Esophagus (tissue), 2 donors: Measurements from ENCODE around the gene MSGN1. TPM values are rescaled to one million over a fixed set of nuclear protein-coding genes. Genes with fewer than 3 reads are reported as not detected.

ENCODE experiments used
- H3K27ac ChIP-seq, 2 donors: one replicate each; pipeline ENCODE4 v1.5.1; 2013; ENCODE audit warnings: low read depth in 2 of 2, mild to moderate bottlenecking in 2 of 2, inconsistent platforms in 1 of 2, low read length in 1 of 2, moderate library complexity in 1 of 2
- H3K27me3 ChIP-seq, 2 donors: one replicate each; pipeline ENCODE4 v1.6.1; 2013; ENCODE audit warnings: low read length in 2 of 2, control low read depth in 1 of 2, mild to moderate bottlenecking in 1 of 2; ENCODE audit not compliant: insufficient read depth in 2 of 2, control insufficient read depth in 1 of 2
- H3K36me3 ChIP-seq, 2 donors: one replicate each; pipeline ENCODE4 v1.6.1; 2013; ENCODE audit warnings: low read length in 1 of 2; ENCODE audit not compliant: control insufficient read depth in 2 of 2, insufficient read depth in 2 of 2
- H3K4me1 ChIP-seq, 2 donors: one replicate each; pipeline ENCODE4 v1.6.1; 2013; ENCODE audit warnings: low read length in 1 of 2; ENCODE audit not compliant: control insufficient read depth in 2 of 2, insufficient read depth in 2 of 2
- H3K4me3 ChIP-seq, 2 donors: one replicate each; pipeline ENCODE4 v1.5.1; 2013; ENCODE audit warnings: low read length in 2 of 2, mild to moderate bottlenecking in 2 of 2, low read depth in 1 of 2, moderate library complexity in 1 of 2
- H3K9me3 ChIP-seq, 2 donors: one replicate each; pipeline ENCODE4 v1.6.1; 2013; ENCODE audit warnings: mild to moderate bottlenecking in 2 of 2, low read depth in 1 of 2, low read length in 1 of 2, moderate library complexity in 1 of 2; ENCODE audit not compliant: control insufficient read depth in 2 of 2, insufficient read depth in 1 of 2
- WGBS, 2 donors: extraction: QIAGEN DNeasy Blood & Tissue Kit; methylation state at CpG; one replicate each; pipeline ENCODE4 v1.1.7; 2013; 5-methylcytosine and 5-hydroxymethylcytosine counted together
- polyA plus RNA-seq, 2 donors: library from polyadenylated mRNA; stranded (reverse); fragments of 200-250 nt; gene quantifications; one replicate each; pipeline ENCODE4 v1.2.3, GENCODE V29; 2013
- donor health status: healthy with polysubstance abuse.
- donor health status: Bipolar disorder and iron deficiency.

The MSGN1 gene
- polyA plus RNA-seq, 2 donors = 0.16 to 0.31 TPM

DNA sequence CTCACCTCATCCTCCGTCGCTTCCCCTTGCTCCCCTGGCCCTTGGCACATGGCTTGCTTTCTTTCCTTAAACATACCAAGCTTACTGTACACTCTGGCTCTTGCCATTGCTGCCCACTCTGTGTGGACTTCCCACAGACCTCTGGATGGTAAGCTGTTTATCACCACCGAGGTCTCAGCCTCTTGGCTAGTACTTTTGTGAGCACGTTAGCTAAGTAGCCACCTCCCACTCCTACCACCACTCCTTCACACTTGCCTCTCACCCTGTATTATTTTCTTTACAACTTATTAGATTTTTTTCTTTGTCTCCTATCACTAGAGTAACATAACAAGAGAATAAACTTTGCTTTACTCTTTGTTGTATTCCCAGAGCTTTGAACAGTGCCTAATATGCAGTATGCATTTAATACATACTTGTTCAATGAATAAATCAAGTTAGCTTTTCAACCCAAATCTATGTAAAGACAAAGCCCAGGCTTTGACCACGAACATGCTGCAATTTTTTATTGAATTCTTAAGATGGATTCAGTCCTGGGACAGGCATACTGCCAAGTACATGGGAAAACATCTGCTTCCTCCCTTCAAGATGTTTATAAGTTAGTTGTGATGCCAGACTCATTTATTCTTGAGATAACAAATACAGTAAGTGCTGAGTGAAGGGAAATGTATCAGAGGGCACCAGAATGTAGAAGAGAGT, 25.0 kb upstream of the MSGN1 start:
- H3K36me3 ChIP-seq = no peaks in the 10 kb centered on the region
- H3K9me3 ChIP-seq = no peaks in the 10 kb centered on the region
- no peak overlapping the region for H3K4me3 ChIP-seq
- H3K27me3 ChIP-seq = no peaks in the 10 kb centered on the region
- no peak overlapping the region for H3K27ac ChIP-seq
- H3K4me1 ChIP-seq = peaks cover 0 to 2% of the 10 kb centered on the region in 2 donors
- WGBS, 2 donors = 35 to 43% methylated on average over 5 of the region's 5 CpGs

DNA sequence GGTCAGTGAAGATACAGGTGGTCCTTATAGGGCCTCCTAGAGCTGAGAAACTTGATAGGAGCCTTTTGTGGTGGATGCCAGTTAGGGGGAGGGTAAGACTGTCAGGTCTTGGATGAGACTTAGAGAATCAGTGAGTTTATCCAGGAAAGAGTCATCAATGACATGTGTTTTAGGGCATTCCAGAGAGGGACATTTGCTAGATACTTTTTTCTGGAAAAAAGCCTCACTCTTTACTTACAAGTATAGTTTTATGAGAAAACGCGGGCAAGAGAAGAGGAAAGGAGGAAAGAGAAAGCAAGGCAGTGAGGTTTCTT, 24.5 kb upstream of the MSGN1 start:
- Histone ChIP-seq H3K27ac (no peak overlapping the region), H3K27me3 (no peaks in the 10 kb centered on the region), H3K4me3 (no peak overlapping the region), H3K4me1 (peaks cover 0 to 2% of the 10 kb centered on the region in 2 donors), H3K36me3 (no peaks in the 10 kb centered on the region), H3K9me3 (no peaks in the 10 kb centered on the region)
- WGBS, 2 donors = 67 to 72% methylated on average over 2 of the region's 2 CpGs

DNA sequence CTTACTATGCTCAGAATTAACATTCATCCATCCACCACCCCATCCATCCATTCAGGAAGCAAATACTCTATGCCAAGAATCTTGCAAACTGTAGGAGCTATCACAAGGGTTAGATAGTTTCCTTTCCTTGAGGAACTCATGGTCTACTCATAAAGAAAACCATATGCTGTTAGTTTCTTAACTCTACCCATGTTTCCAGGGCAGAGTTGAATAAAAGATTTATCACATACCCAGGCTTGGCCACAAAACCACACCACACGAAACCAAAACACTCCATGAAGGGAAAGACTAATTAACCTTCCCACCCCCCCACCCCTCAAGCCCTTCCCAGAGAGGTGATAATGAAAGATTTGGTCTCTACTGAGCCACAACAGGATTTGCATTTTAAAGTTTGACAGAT, 23.7 kb upstream of the MSGN1 start:
- H3K36me3 ChIP-seq = no peaks in the 10 kb centered on the region
- no peak overlapping the region for H3K27ac ChIP-seq
- H3K9me3 ChIP-seq = no peaks in the 10 kb centered on the region
- WGBS, 2 donors = 45 to 70% methylated on average over 1 of the region's 1 CpG
- peaks cover 0 to 2% of the 10 kb centered on the region in 2 donors for H3K4me1 ChIP-seq
- no peaks in the 10 kb centered on the region for H3K27me3 ChIP-seq
- no peak overlapping the region for H3K4me3 ChIP-seq

DNA sequence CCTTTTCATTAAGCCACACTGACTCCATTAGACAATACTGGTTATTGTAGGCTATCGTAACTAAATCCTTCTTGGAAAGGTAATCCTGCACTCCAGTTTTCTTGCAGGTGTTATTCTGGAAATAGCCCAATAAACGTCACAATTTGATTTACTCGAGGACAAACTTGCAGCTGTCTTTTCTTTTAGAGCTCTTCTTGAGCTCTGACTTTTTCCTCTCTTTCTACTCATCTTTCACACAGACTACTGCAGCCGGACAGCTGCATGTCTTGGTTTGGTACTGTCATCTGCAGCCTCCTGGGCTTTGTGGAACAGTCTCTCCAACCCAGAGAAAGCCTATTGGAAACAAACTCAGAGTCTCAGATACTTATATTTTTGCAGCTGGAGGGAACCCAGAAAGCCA, 23.0 kb upstream of the MSGN1 start:
- Histone ChIP-seq H3K9me3 (no peaks in the 10 kb centered on the region), H3K27ac (no peak overlapping the region), H3K36me3 (no peaks in the 10 kb centered on the region), H3K4me1 (peaks cover 0 to 2% of the 10 kb centered on the region in 2 donors), H3K4me3 (no peak overlapping the region), H3K27me3 (no peaks in the 10 kb centered on the region)
- 41 to 50% methylated on average over 4 of the region's 4 CpGs for WGBS, 2 donors

DNA sequence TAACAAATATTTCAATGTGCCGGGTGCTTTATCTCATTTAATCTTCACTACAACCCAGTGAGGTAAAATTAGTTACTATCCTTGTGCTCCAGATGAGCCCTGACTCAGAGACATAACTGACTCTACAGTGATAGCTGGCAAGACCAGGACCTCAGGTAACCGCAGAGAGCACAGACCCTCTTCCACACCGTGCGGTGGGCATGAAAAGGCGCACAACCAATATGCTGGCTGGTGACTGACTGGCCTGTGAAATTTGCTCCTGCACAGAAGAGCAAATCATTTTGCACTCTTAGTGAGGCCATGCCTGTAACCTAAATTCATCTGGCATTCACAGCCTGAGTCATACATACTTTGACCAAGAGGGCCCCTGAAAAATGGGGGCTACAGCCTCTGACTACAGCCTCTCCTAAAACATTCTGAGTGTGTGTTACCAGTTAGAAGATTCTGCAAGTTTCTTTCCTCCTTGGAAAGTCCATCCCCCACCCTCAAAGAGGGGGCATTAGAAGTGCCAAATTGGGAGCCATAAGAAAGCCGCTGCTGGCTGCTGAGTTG, 22.4 kb upstream of the MSGN1 start:
- no peak overlapping the region for H3K27ac ChIP-seq
- no peaks in the 10 kb centered on the region for H3K36me3 ChIP-seq
- H3K27me3 ChIP-seq = no peaks in the 10 kb centered on the region
- no peaks in the 10 kb centered on the region for H3K9me3 ChIP-seq
- no peak overlapping the region for H3K4me3 ChIP-seq
- WGBS, 2 donors = 80 to 89% methylated on average over 6 of the region's 6 CpGs
- peaks cover 0 to 2% of the 10 kb centered on the region in 2 donors for H3K4me1 ChIP-seq

DNA sequence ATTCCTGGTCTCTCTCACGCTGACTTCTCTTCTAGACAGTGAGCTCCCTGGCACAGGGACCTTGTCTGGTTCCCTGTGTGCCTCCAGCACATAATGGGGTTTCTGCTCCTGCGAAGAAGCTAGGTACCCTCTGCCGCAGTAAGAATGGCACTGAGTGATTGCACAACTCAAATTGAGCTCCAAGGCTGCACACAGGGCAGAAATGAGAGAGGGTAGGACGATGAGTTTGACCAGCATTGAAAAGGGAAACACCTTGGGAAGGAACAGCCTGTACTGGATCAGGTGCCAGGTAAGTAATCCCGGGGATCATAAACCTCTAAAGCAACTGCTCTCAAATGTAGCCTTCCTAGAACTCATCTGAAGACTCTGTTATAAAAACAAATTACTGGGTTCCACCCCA, 21.0 kb upstream of the MSGN1 start:
- Histone ChIP-seq H3K4me1 (peaks cover 0 to 2% of the 10 kb centered on the region in 2 donors), H3K36me3 (no peaks in the 10 kb centered on the region), H3K9me3 (no peaks in the 10 kb centered on the region), H3K4me3 (no peak overlapping the region), H3K27me3 (no peaks in the 10 kb centered on the region), H3K27ac (peak overlapping the region; percentile 64 to 81)
- WGBS, 2 donors = 53 to 66% methylated on average over 5 of the region's 5 CpGs

DNA sequence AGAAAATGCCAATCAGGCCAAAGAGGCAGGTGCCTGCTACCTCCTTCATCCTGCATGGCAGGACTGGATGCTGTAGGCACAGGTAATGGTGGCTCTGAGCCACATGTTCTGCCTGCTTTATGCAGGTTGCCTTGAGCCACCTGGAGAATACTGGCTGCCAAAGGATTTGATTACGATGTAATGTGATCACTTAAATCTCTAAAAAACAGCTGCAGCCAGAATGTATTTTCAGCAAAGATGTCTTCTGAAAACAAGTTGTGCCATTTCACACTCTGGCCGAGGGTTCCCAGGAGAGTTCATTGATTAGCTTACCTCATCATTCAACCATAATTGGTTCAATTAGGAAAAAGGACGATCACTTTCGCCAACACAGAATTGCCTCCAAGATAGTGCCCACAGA, 17.9 kb upstream of the MSGN1 start:
- H3K36me3 ChIP-seq = no peaks in the 10 kb centered on the region
- H3K27me3 ChIP-seq = no peaks in the 10 kb centered on the region
- 58 to 75% methylated on average over 4 of the region's 4 CpGs for WGBS, 2 donors
- no peak overlapping the region for H3K27ac ChIP-seq
- H3K9me3 ChIP-seq = no peaks in the 10 kb centered on the region
- no peak overlapping the region for H3K4me3 ChIP-seq
- H3K4me1 ChIP-seq = no peaks in the 10 kb centered on the region

DNA sequence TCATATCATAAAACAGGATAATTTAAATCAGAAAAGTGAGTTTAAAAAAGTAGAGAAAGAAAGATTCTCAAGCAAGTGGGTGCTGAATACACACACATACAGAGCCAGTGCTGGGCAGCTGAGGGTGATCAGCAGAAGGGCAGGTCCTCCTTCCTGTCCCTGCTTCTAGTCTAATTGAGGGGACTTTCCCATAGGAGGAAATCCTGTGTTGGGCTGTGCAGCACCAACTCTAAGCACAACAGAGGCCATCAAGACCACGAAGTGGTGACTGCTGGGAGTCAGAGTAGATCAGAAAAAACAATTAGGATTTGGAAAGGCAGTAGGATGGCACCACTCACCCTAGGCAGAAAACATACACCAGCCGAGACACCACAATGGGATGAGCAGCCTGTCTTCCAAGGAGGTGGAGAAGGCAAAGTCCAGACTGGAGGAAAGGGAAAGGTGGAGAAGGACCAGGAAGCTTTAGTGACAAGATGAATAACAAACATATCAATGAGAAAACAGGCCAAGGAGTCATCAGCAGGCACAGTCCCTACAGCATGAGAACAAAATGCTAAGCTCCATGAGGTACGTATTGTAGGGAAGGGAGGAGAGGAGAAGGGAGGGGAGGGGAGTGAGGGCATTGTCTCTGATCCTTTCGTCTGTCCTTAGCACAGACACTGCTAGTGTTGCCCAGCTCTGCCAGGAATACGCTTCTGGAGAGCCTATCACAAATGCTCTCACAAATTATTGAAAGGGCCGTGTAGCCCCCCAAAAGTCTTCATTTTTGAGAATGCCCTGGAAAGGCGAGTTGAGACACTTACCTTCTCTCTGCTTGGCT, 16.7 kb upstream of the MSGN1 start:
- Histone ChIP-seq H3K4me3 (no peak overlapping the region), H3K36me3 (no peaks in the 10 kb centered on the region), H3K27ac (no peak overlapping the region), H3K4me1 (no peaks in the 10 kb centered on the region), H3K27me3 (no peaks in the 10 kb centered on the region), H3K9me3 (no peaks in the 10 kb centered on the region)
- WGBS, 2 donors = 75 to 79% methylated on average over 7 of the region's 7 CpGs

DNA sequence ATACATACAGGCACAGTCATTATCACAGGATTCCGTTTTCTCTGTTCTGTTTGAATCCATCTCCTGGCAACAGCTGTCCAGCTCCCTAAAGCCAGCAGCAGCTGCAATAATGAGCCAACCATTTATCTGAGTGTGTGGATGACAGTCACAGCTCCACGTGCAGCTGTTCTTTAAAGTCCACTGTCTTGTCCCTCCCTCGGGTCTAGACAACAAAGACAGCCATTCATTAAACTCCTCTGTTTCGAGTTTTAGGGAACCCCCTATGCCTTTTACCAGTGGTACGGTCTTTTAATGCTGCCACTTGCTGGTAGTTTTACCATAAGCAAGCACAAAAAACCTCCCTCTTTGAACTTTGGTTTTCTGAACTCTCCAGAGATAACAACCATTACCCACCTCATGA, 16.0 kb upstream of the MSGN1 start:
- no peak overlapping the region for H3K27ac ChIP-seq
- WGBS, 2 donors = 45 to 48% methylated on average over 5 of the region's 5 CpGs
- H3K9me3 ChIP-seq = no peaks in the 10 kb centered on the region
- H3K36me3 ChIP-seq = no peaks in the 10 kb centered on the region
- no peaks in the 10 kb centered on the region for H3K4me1 ChIP-seq
- H3K27me3 ChIP-seq = no peaks in the 10 kb centered on the region
- no peak overlapping the region for H3K4me3 ChIP-seq
